Measurements from ENCODE around the gene NEK10. TPM values are rescaled to one million over a fixed set of nuclear protein-coding genes. Genes with fewer than 3 reads are reported as not detected.

NEK10 gene
- total and polyA plus RNA-seq, 9 of the 15 experiments (the other 6 are each of a cell fraction or from before 2014, with no cell fraction given), result 0.07 TPM; not detected in 8

DNA sequence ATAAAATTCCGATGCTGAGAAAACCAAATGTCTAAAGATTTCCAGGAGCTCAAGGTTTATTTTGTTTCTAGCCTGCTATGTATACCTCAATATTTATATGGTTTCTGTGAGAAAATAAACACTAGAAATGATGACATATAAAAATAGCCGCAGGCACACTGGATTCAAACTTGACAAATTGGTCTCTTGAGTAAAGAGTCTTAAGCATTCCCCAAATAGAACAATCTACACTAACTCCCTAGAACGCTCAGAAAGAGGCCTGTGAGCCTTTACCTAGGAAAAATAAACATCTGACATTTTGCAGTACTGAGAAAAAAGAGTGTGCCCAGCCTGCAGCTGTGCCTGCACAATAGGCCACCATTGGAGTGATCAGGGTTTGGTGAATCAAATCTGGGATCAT is 75.2 kb downstream of the NEK10 start (continued):
- TF ChIP-seq, protein P1, sequence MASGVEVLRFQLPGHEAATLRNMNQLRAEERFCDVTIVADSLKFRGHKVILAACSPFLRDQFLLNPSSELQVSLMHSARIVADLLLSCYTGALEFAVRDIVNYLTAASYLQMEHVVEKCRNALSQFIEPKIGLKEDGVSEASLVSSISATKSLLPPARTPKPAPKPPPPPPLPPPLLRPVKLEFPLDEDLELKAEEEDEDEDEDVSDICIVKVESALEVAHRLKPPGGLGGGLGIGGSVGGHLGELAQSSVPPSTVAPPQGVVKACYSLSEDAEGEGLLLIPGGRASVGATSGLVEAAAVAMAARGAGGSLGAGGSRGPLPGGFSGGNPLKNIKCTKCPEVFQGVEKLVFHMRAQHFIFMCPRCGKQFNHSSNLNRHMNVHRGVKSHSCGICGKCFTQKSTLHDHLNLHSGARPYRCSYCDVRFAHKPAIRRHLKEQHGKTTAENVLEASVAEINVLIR (CRISPR knock-in tag; IDR thresholded peaks at IDR 0.05), result no peak

- H3K4me3 ChIP-seq, result no peak overlapping the region
- H3K36me3 ChIP-seq (ENCODE audit: control insufficient read depth, insufficient read depth, low read length), result no peaks in the 10 kb centered on the region
- H3K9ac ChIP-seq (ENCODE audit: insufficient read depth in 1 of 2, low read depth in 2 of 2, low read length in 2 of 2), result no peak overlapping the region
- ATAC-seq, result no peak
- H2AFZ ChIP-seq (ENCODE audit: low read depth, low read length), result no peak overlapping the region
- H3K4me2 ChIP-seq (ENCODE audit: insufficient read depth, low read length), result no peak overlapping the region
- H3K27ac ChIP-seq (ENCODE audit: extremely low read depth, low read depth, low read length), result no peak overlapping the region
- H4K20me1 ChIP-seq (replicated peaks; ENCODE audit: control insufficient read depth, insufficient read depth, low read length), result no peaks in the 10 kb centered on the region
- no peaks in the 10 kb centered on the region for H3K9me3 ChIP-seq (replicated peaks; ENCODE audit: control insufficient read depth, insufficient read depth, low read depth, low read length)
- no peaks in the 10 kb centered on the region for H3K9me1 ChIP-seq (ENCODE audit: control insufficient read depth, insufficient read depth, low read length)
- ChIA-PET CTCF (ENCODE audit: low intra/inter-chr PET ratio) (no interaction called here), POLR2A (no interaction called here)
- intact Hi-C loops (cut with micrococcal nuclease) (no loop called here), in situ Hi-C loops (cut with MboI) (no loop called here)
- no peak for DNase-seq (ENCODE audit: extremely low read depth in 1 of 4, low spot score in 3 of 4)
- H3K27me3 ChIP-seq (ENCODE audit: control insufficient read depth in 2 of 2, insufficient read depth in 2 of 2, low read length in 2 of 2), result no peaks in the 10 kb centered on the region
- no peaks in the 10 kb centered on the region for H3K4me1 ChIP-seq (replicated peaks in 1 of 2; ENCODE audit: control insufficient read depth in 2 of 2, insufficient read depth in 2 of 2, low read length in 2 of 2)
- TF ChIP-seq THRAP3 (IDR thresholded peaks at IDR 0.05; ENCODE audit: borderline replicate concordance) (no peak), CEBPG (CRISPR knock-in tag; IDR thresholded peaks at IDR 0.05) (no peak), CEBPG (tag; conservative IDR thresholded peaks at IDR 0.05 in 1 of 2, IDR thresholded peaks at IDR 0.05 in 1 of 2) (peak in 1 of 2 experiments; percentile 32; a peak in 2 of 4 replicates)
- BruUV-seq (replicated peaks), result no TSS peak
- H3K79me2 ChIP-seq (ENCODE audit: control insufficient read depth, insufficient read depth, low read length), result no peaks in the 10 kb centered on the region
- no peak for FAIRE-seq
Observed at GRCh38 chr3:27290760-27291159, 78.4 kb downstream of the NEK10 start.
